Fibroblast of lung (primary cell): ENCODE data around the gene CFAP74.

Experiments
- CTCF ChIP-seq, 2 donors: IDR thresholded peaks in 1 of 2; conservative IDR thresholded peaks in 1 of 2; 1 replicate in 1 of 2; 2 replicates in 1 of 2; pipeline ENCODE4 v1.5.1; 2011 to 2012; ENCODE audit warnings: low read length in 2 of 2, control low read depth in 1 of 2, inconsistent platforms in 1 of 2, low read depth in 1 of 2, mild to moderate bottlenecking in 1 of 2
- EZH2 ChIP-seq: IDR thresholded peaks from 2 replicates; pipeline ENCODE4 v1.5.1; 2012; ENCODE audit warnings: low read length, control low read depth, mild to moderate bottlenecking; ENCODE audit errors: missing control alignments

- TF ChIP-seq CTCF (conservative IDR thresholded peaks at IDR 0.05 in 1 of 2, IDR thresholded peaks at IDR 0.05 in 1 of 2; ENCODE audit: low read depth in 1 of 2, low read length in 2 of 2) (no peak), EZH2 (no peak)
Measured at GRCh38 chr1:2050461-2050792, 46.8 kb upstream of the CFAP74 start.
